Hippocampal formation (tissue), 2 donors: Measurements from ENCODE around the gene MYCN.
"Not testable (repeated sequence)": the region's sequence is repeated elsewhere in the genome, so short reads cannot be mapped to it uniquely, and the experiment has no call there.

Experiments
- DNase-seq, 2 donors: peaks; one replicate each; lab custom pipeline; 2025; lab: John Stamatoyannopoulos, UW

The MYCN gene

GRCh38 chr2:15943378-15944280, 3.3 kb downstream of the MYCN start:
- DNase-seq: peak; percentile 61 to 71

GRCh38 chr2:15944325-15945017, 4.1 kb downstream of the MYCN start:
- no peak for DNase-seq

- DNase-seq: no peak
Measured at GRCh38 chr2:15945909-15946705, 5.8 kb downstream of the MYCN start.

- no peak for DNase-seq
Measured at GRCh38 chr2:15946983-15947382, 6.6 kb downstream of the MYCN start.

GRCh38 chr2:15947431-15947830, 7.1 kb downstream of the MYCN start:
- no peak for DNase-seq

- no peak for DNase-seq
Measured at GRCh38 chr2:15948704-15948957, 8.3 kb downstream of the MYCN start.

- DNase-seq: no peak
Measured at GRCh38 chr2:15949126-15949525, 8.8 kb downstream of the MYCN start.

GRCh38 chr2:15949551-15949950, 9.2 kb downstream of the MYCN start:
- DNase-seq: no peak

- no peak for DNase-seq
Measured at GRCh38 chr2:15950088-15950952, 10.0 kb downstream of the MYCN start.

- not testable (repeated sequence) for DNase-seq
Measured at GRCh38 chr2:15951936-15952335, 11.6 kb downstream of the MYCN start.

GRCh38 chr2:15952451-15953146, 12.2 kb downstream of the MYCN start:
- DNase-seq: no peak

GRCh38 chr2:15953147-15953630, 12.8 kb downstream of the MYCN start:
- DNase-seq: no peak

GRCh38 chr2:15953891-15954680, 13.7 kb downstream of the MYCN start:
- DNase-seq: no peak

- no peak for DNase-seq
Measured at GRCh38 chr2:15954761-15955160, 14.4 kb downstream of the MYCN start.

- DNase-seq: no peak
Measured at GRCh38 chr2:15955232-15955988, 15.1 kb downstream of the MYCN start.

GRCh38 chr2:15956230-15956629, 15.9 kb downstream of the MYCN start:
- DNase-seq: no peak

- no peak for DNase-seq
Measured at GRCh38 chr2:15956751-15957736, 16.7 kb downstream of the MYCN start.
